Measurements from ENCODE around the gene IL1RAPL1.

IL1RAPL1 gene

GRCh38 chrX:29926659-29927058 lies 1339.4 kb downstream of the IL1RAPL1 start:
- H3K4me1 ChIP-seq (ENCODE audit: insufficient read depth, low read length, poor library complexity, severe bottlenecking) = no peaks in the 10 kb centered on the region
- no peak overlapping the region for H2AFZ ChIP-seq (ENCODE audit: low read length)
- no peaks in the 10 kb centered on the region for H3K79me2 ChIP-seq (ENCODE audit: insufficient read depth, low read length)
- H3K36me3 ChIP-seq (ENCODE audit: insufficient read depth, low read length) = no peaks in the 10 kb centered on the region
- H3K9me2 ChIP-seq (replicated peaks; ENCODE audit: low read depth, low read length) = no peaks in the 10 kb centered on the region
- TF ChIP-seq EZH2phosphoT487 (IDR thresholded peaks at IDR 0.05; ENCODE audit: borderline replicate concordance) (no peak), CTCF (conservative IDR thresholded peaks at IDR 0.05; ENCODE audit: low read length) (no peak)
- no peaks in the 10 kb centered on the region for H3F3A ChIP-seq (ENCODE audit: low read depth)
- H4K20me1 ChIP-seq (ENCODE audit: insufficient read depth, low read length, poor library complexity, severe bottlenecking) = no peaks in the 10 kb centered on the region
- no peak overlapping the region for H3K9ac ChIP-seq (ENCODE audit: low read depth, low read length, poor library complexity, severe bottlenecking)
- no peaks in the 10 kb centered on the region for H3K27me3 ChIP-seq (ENCODE audit: insufficient read depth, low read length, poor library complexity, severe bottlenecking)
- no peaks in the 10 kb centered on the region for H3K9me3 ChIP-seq (ENCODE audit: insufficient read depth, low read depth, low read length)
- no peak overlapping the region for H3K4me2 ChIP-seq (ENCODE audit: low read depth, low read length, poor library complexity, severe bottlenecking)
- no peak overlapping the region for H3K4me3 ChIP-seq (ENCODE audit: low read length, poor library complexity, severe bottlenecking)

- no peaks in the 10 kb centered on the region for H4K20me1 ChIP-seq (ENCODE audit: insufficient read depth, low read length, poor library complexity, severe bottlenecking)
- H3F3A ChIP-seq (ENCODE audit: low read depth) = no peaks in the 10 kb centered on the region
- H3K9me3 ChIP-seq (ENCODE audit: insufficient read depth, low read depth, low read length) = no peaks in the 10 kb centered on the region
- no peak overlapping the region for H3K9ac ChIP-seq (ENCODE audit: low read depth, low read length, poor library complexity, severe bottlenecking)
- H3K27me3 ChIP-seq (ENCODE audit: insufficient read depth, low read length, poor library complexity, severe bottlenecking) = no peaks in the 10 kb centered on the region
- H2AFZ ChIP-seq (ENCODE audit: low read length) = no peak overlapping the region
- TF ChIP-seq CTCF (conservative IDR thresholded peaks at IDR 0.05; ENCODE audit: low read length) (no peak), EZH2phosphoT487 (IDR thresholded peaks at IDR 0.05; ENCODE audit: borderline replicate concordance) (no peak)
- no peaks in the 10 kb centered on the region for H3K79me2 ChIP-seq (ENCODE audit: insufficient read depth, low read length)
- no peaks in the 10 kb centered on the region for H3K4me1 ChIP-seq (ENCODE audit: insufficient read depth, low read length, poor library complexity, severe bottlenecking)
- H3K4me3 ChIP-seq (ENCODE audit: low read length, poor library complexity, severe bottlenecking) = no peak overlapping the region
- no peak overlapping the region for H3K4me2 ChIP-seq (ENCODE audit: low read depth, low read length, poor library complexity, severe bottlenecking)
- no peaks in the 10 kb centered on the region for H3K36me3 ChIP-seq (ENCODE audit: insufficient read depth, low read length)
- H3K9me2 ChIP-seq (replicated peaks; ENCODE audit: low read depth, low read length) = no peaks in the 10 kb centered on the region
Measured at GRCh38 chrX:29935455-29935854, 1348.2 kb downstream of the IL1RAPL1 start.

DNA sequence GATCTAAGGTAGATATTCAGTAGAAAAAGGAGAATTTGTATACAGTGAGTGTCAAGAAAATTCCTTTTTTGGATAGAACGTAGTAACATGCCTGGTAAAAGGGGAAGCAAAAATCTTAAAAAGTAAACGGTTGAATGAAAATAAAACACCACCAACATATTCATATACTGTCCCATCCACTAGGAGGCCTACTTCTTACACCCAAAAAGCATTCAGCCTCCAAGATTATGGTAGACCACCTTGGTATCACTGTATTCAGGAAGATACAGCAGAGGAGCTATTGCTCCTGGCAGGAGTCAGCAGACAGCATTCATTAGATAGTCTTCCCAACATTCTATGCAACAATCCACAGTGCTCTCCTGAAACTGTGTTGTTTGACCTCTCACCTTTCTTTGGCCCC lies 1353.5 kb downstream of the IL1RAPL1 start:
- no peaks in the 10 kb centered on the region for H3K79me2 ChIP-seq (ENCODE audit: insufficient read depth, low read length)
- no peaks in the 10 kb centered on the region for H3K9me3 ChIP-seq (ENCODE audit: insufficient read depth, low read depth, low read length)
- no peak overlapping the region for H3K4me3 ChIP-seq (ENCODE audit: low read length, poor library complexity, severe bottlenecking)
- no peak overlapping the region for H3K9ac ChIP-seq (ENCODE audit: low read depth, low read length, poor library complexity, severe bottlenecking)
- H3K4me1 ChIP-seq (ENCODE audit: insufficient read depth, low read length, poor library complexity, severe bottlenecking) = no peaks in the 10 kb centered on the region
- H3K9me2 ChIP-seq (replicated peaks; ENCODE audit: low read depth, low read length) = no peaks in the 10 kb centered on the region
- no peaks in the 10 kb centered on the region for H4K20me1 ChIP-seq (ENCODE audit: insufficient read depth, low read length, poor library complexity, severe bottlenecking)
- TF ChIP-seq EZH2phosphoT487 (IDR thresholded peaks at IDR 0.05; ENCODE audit: borderline replicate concordance) (no peak), CTCF (conservative IDR thresholded peaks at IDR 0.05; ENCODE audit: low read length) (peak; percentile 27)
- H3F3A ChIP-seq (ENCODE audit: low read depth) = no peaks in the 10 kb centered on the region
- H3K27me3 ChIP-seq (ENCODE audit: insufficient read depth, low read length, poor library complexity, severe bottlenecking) = no peaks in the 10 kb centered on the region
- no peaks in the 10 kb centered on the region for H3K36me3 ChIP-seq (ENCODE audit: insufficient read depth, low read length)
- H2AFZ ChIP-seq (ENCODE audit: low read length) = no peak overlapping the region
- H3K4me2 ChIP-seq (ENCODE audit: low read depth, low read length, poor library complexity, severe bottlenecking) = no peak overlapping the region
